HuH-7.5 (cell line): ENCODE data around the gene TRABD2B.

Experiments
- DNase-seq: peaks from one replicate; pipeline ENCODE4 v3.0.0; 2011; ENCODE audit warnings: low spot score

TRABD2B gene

DNA sequence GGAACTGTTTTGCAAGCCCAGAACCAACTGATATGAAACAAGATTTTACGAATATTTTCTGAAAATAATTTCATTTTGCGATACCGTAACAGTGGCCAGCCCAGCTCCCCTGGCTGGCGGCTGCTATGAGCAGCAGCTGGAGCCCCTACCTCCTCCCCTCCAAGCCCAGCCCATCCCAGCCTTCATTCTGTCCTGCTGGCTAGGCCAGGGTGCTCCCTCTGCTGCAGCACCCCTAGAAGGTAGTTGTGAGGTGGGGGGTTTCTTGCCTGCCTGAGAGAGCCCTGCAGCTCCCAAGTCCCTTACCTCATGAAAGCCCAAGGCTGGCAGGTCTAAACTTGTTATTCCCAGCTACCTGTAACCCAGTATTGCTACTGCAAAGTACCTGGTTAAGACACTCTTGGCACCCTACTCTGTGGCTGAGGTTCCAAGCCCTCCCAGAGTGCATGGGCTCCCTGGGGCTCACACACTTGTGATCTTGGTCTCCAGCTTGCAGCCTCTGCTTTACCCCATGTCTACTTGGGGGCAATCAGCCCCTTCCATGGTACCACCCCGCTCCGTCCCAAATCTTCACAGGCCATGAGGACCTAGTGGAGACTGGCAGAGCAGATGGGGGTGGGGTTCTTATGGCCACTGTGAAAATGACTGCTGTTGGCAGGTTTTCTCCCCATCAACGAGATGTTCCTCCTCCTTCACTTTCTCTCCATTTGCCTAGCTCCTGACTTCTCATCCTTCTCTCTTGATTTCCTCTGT, 239.8 kb downstream of the TRABD2B start:
- DNase-seq = no peak

DNA sequence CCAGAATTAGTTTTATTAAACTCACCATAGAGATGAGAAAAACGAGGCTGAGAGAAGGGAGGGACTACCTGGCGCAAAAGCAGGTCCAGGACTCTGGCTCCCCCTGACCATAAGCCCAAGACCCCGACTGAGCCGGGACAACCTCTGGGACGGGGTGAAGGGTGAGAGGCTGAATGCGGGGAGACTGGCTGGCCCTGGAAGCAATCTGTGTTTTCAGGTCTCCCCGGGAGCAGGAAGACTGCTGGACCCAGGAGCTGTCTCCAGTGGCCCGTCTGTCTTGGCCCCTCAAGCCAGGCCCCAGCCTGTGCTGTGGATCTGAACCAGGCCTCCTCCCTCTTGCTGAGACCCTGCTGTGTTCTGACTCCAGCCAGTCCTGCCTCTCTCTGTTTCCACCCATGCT, 240.8 kb downstream of the TRABD2B start:
- DNase-seq = no peak

DNA sequence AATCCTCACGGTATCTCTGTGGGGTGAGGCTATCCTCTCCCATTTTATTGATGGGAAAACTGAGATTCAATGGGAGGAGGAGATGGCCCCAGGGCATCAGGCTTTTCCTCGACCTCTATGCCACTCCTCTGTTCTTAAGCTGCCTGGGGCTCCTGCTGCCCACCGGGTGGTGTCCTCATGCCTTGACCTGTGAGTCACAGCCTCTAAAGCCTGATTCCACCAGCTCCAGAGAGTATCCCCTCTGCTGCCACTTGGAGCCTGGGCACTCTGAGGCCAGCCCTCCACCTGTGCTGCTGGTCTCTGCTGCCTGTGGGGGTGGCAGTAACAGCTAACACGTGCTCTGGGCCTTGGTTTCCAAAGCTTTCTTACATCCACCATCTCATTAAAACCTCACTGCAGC, 241.2 kb downstream of the TRABD2B start:
- no peak for DNase-seq

- DNase-seq = no peak
Observed at GRCh38 chr1:47755101-47755990, 241.8 kb downstream of the TRABD2B start.

DNA sequence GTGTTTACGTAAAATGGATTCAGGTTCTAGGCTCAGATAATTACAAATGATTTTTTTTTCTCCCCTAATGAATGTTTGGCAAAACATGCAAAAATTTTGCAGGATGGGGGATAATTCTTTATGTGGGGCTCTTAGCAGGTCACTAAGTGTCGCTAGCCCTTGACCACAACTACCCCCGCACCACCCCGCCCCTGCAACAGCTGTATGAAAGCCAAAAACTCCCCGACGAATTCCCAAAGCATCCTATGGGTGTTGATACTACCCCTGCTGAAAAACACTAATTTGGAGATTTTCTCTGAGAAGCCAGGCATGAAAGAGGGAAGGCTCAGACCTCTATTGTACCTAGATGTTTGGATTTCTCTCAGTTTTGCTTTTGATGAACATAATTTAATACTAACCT, 243.0 kb downstream of the TRABD2B start:
- DNase-seq = no peak

- no peak for DNase-seq
Observed at GRCh38 chr1:47753808-47754207, 243.4 kb downstream of the TRABD2B start.

DNA sequence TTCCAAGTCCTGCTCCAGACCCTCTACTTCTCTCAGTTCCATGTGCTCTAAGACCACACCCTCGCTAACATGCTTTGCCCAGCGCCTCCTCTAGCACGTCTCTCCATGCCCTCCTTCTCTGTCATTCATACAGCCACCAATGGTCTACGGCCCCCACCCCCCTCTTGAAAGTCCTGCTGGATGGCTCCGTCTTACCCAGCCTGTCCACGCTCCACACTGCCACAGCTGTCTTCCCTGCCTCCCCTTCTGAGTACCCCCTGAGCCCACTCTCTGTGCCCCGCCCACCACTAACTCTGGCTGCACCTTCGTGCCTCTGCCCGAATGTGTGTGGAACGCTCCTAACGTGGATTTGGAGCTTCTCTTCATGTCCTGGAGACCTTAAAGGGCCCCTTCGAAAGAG, 244.6 kb downstream of the TRABD2B start:
- no peak for DNase-seq

GRCh38 chr1:47751996-47752451, 245.2 kb downstream of the TRABD2B start:
- DNase-seq = no peak

DNA sequence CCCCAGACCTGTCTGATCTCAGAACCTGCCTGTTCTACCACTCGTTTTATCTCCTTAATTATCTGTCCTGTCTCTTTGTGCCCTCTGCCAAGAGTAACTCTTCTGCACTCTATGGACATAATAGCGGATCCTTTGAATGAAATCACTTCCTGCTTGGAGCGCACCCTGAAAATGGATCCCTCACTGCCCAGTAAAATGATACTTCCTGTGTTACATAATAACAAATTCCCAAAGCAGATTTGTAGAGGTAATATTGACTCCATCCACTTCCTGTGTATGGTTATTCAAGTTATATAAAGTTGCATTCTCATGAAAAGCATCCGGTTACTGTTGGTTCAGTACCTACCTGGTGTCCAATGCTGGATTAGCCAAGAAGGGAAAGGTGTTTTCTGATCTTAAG, 246.0 kb downstream of the TRABD2B start:
- no peak for DNase-seq

DNA sequence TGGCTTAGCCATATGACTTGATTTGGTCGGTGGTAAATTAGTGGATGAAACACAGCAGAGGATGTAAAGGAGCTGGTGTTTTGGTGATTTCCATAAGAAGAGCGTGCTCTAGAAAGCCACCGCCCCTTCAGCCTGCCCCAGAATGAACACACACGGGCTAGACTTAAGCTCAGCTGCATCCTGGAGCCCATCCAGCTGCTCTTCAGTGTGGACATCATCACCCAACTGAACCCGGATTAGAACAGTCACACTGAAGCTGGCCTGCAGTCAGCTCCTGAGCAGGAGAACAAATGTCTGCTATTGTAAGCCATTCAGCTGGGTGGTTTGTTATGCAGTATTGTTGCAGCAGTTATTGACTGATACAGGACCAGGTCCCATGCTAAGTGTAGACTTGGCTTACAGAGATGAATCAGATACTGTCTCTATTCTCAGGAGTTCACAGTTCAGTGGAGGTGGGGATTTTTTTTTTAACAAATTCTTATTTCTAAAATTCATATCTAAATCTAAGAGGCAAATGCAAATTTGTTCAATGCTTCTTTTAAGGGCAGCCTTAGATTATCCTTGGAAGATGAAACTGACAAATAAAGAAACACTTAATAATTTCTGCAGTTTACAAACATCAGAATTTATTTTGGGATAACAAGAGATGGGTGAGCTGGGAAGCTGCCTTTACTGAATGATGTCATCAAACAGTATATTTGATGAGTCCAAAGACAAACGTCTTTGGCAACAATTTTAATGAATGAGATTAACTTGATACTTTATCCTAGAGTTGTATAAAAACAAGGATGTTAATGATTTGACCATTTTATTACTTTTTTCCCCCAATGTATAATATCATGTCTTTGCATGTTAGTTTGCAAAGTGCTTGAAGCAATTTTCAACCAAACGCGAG, 251.2 kb downstream of the TRABD2B start:
- no peak for DNase-seq

- DNase-seq = no peak
Observed at GRCh38 chr1:47742890-47743760, 254.1 kb downstream of the TRABD2B start.

DNA sequence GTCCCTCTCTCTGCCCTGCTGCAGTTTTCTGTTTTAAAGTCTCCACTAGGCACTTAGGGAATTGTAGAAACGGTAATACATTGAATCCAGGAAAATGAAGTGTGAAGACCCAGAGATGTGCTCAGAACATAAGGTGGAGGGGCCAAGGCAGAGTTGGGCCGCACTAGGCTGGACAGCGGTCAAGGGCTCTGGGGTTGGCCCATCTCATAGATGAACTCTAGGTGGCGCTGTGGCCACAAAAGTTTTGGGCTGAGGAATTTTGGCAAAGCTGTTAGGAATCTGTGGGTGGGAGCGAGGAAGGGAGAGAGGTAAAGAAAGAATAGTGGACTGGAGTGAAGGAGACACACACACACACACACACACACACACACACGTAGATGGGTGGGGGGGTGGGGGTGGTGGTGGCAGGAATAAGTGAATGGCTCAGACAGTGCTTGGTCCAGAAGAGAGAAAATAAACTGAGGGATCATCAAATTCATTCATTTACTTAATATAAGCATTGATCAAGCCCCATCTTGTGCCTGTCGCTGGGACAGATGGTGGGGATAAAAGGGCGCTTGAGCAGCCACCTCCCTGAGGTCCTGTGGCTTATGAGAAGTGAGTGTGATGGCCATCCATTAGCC, 258.5 kb downstream of the TRABD2B start:
- DNase-seq = peak; percentile 62

GRCh38 chr1:47732489-47732888, 264.7 kb downstream of the TRABD2B start:
- DNase-seq = no peak

GRCh38 chr1:47731730-47732129, 265.5 kb downstream of the TRABD2B start:
- no peak for DNase-seq

DNA sequence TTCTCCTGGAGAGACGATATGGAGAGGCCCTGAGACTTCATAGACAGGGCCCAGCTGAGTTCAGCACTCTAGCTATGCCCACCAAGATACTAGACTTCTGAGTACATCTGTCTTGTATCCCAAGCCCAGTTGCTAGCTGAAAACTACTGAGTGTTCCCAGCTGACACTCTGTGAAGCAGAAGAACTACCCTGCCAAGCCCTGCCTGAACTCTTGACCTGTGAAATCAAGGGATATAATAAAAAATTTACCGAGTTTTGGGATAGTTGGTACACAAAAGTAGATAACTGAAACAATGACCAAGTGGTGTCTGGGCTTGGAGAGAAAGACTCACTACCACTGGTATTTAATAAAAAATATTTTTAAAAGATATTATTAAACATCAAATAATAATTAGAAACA, 267.5 kb downstream of the TRABD2B start:
- DNase-seq = no peak

DNA sequence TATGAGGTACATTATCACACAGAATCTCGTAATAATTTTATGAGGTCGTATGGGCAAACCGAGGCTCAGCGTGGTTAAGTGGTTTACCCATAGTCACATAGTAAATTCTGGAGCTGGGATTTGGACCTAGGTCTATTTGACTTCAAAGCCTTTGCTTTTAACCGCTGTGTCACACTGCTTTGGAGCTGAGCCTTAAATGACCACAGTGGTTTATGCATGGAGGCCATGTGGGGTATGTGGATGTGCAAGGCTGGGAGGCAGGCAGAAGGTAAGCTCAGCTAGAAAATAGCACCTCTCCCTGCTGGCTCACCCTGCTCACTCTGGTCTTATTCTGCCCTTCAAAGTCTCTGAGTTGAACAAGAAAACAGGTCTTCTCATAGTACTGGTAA, 269.5 kb downstream of the TRABD2B start:
- no peak for DNase-seq

GRCh38 chr1:47727051-47727696, 270.0 kb downstream of the TRABD2B start:
- no peak for DNase-seq

GRCh38 chr1:47725992-47726855, 271.0 kb downstream of the TRABD2B start:
- DNase-seq = peak; percentile 90

DNA sequence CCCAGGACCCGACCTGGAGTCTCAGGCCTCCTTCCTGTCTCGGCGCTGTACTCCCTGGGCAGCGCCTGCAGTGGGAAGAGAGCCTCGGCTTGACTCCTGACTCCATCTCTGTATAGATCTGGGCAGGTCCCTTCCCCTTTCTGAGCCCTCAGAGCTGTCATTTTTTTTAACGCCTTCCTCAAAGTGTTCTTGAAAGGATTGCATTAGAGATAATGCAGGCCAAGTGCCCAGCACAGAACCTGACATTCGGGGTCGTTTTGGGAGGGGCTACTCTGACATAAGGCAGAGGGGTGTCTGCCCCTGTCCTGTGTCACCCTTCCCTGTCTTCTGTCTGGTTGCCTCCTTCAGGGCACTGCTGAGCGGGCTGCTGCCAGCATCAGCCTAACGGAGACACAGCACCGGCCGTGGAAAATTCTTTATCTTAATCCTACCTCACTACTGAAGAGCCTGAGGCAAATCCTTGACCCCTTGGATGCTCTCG, 271.6 kb downstream of the TRABD2B start:
- DNase-seq = no peak
